ENCODE results near the gene NFATC1.

GRCh38 chr18:79548621-79548985 lies 152.9 kb downstream of the NFATC1 start:
- TF ChIP-seq CTCF (IDR thresholded peaks at IDR 0.05) (no peak), POLR2A (IDR thresholded peaks at IDR 0.05) (no peak), EP300 (IDR thresholded peaks at IDR 0.05; ENCODE audit: low read depth) (no peak), POLR2AphosphoS5 (IDR thresholded peaks at IDR 0.05) (no peak)

Measured in transverse colon (tissue), 4 donors.